Tibial nerve (tissue), 4 donors: ENCODE results near the gene SMIM23. TPM values are rescaled to one million over a fixed set of nuclear protein-coding genes. Genes with fewer than 3 reads are reported as not detected.

Source experiments
- DNase-seq, 2 donors: peaks; one replicate each; pipeline ENCODE4 v3.0.0-alpha.2; 2019; ENCODE audit warnings: low spot score in 2 of 2
- H3K27ac ChIP-seq, 4 donors: fragments of 200-600 bp; sonication (generic) in 3 of 4; one replicate each; pipeline ENCODE4 v1.5.1; 2017 to 2019; ENCODE audit warnings: mild to moderate bottlenecking in 1 of 4
- H3K27me3 ChIP-seq, 2 donors: fragments of 200-600 bp; sonication (generic) in 1 of 2; one replicate each; pipeline versions ENCODE4 v1.5.1 to v1.6.0; 2017 to 2019
- H3K36me3 ChIP-seq, 3 donors: fragments of 200-600 bp; sonication (generic); one replicate each; pipeline ENCODE4 v1.5.1; 2018 to 2019
- H3K4me1 ChIP-seq, 4 donors: fragments of 200-600 bp; sonication (generic) in 3 of 4; one replicate each; pipeline ENCODE4 v1.5.1; 2017 to 2019
- H3K4me3 ChIP-seq, 4 donors: fragments of 200-600 bp; sonication (generic) in 3 of 4; one replicate each; pipeline ENCODE4 v1.5.1; 2017 to 2019; ENCODE audit warnings: mild to moderate bottlenecking in 1 of 4, moderate library complexity in 1 of 4
- H3K9me3 ChIP-seq, 4 donors: fragments of 200-600 bp; sonication (generic) in 3 of 4; one replicate each; pipeline ENCODE4 v1.5.1; 2017 to 2019
- CTCF ChIP-seq, 5 experiments: fragments of 200-600 bp in 3 of 5; fragments of 450-650 bp in 2 of 5; sonication (generic) in 3 of 5; IDR thresholded peaks; one replicate each; pipeline ENCODE4 v1.5.1; 2016 to 2019; ENCODE audit warnings: antibody characterized with exemption in 5 of 5, mild to moderate bottlenecking in 3 of 5, moderate library complexity in 2 of 5
- EP300 ChIP-seq, 2 donors: sonication (generic); formaldehyde crosslinking; IDR thresholded peaks; one replicate each; pipeline ENCODE4 v1.6.1; 2017; ENCODE audit warnings: antibody characterized with exemption in 2 of 2, mild to moderate bottlenecking in 1 of 2
- POLR2A ChIP-seq, 2 donors: fragments of 450-650 bp; IDR thresholded peaks; one replicate each; pipeline ENCODE4 v1.6.1; 2017; ENCODE audit warnings: antibody characterized with exemption in 2 of 2, mild to moderate bottlenecking in 2 of 2, moderate library complexity in 2 of 2
- WGBS, 2 donors: methylation state at CpG; one replicate each; pipeline ENCODE4 v1.1.5; 2018; 5-methylcytosine and 5-hydroxymethylcytosine counted together
- total RNA-seq, 4 donors: library from RNA; depleted of rRNA; stranded (reverse); fragments of >200 nt; gene quantifications; one replicate each; pipeline ENCODE4 v1.1.0, GENCODE V29; 2016

SMIM23 gene
- total RNA-seq, 4 donors from 2014 or later, result not detected

DNA sequence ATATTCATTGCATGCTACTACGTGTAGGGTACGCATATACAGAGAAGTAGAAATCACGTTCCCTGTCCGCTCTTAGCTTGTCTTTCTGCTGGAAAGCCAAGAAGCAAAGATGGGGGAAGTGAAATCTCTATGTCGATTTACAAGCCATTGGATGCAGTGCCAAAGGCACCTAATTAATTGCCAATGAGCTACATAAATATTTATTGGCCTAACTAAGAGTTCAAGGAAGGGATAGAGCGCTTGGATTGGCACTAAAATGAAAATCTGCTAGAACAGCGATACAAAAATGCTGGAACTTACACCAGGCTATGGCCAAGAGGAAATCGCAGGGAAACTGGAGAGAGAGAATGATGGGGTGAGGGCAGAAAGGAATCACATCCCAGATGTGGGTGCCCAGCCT, 10.8 kb downstream of the SMIM23 start:
- Histone ChIP-seq H3K27ac (no peak overlapping the region), H3K9me3 (peaks cover 0 to 4% (median 0%) of the 10 kb centered on the region in 4 donors), H3K27me3 (no peaks in the 10 kb centered on the region), H3K4me3 (no peak overlapping the region), H3K4me1 (no peaks in the 10 kb centered on the region), H3K36me3 (no peaks in the 10 kb centered on the region)
- WGBS, 2 donors, result 88 to 91% methylated on average over 8 of the region's 8 CpGs
- DNase-seq, result no peak
- no peak for TF ChIP-seq POLR2A (IDR thresholded peaks at IDR 0.05)
- no peak for TF ChIP-seq EP300 (IDR thresholded peaks at IDR 0.05)
- no peak for TF ChIP-seq CTCF (IDR thresholded peaks at IDR 0.05)

- DNase-seq, result no peak
- no peaks in the 10 kb centered on the region for H3K9me3 ChIP-seq
- H3K27me3 ChIP-seq, result no peaks in the 10 kb centered on the region
- 83 to 88% methylated on average over 5 of the region's 5 CpGs for WGBS, 2 donors
- H3K4me1 ChIP-seq, result no peaks in the 10 kb centered on the region
- H3K36me3 ChIP-seq, result no peaks in the 10 kb centered on the region
- no peak overlapping the region for H3K27ac ChIP-seq
- H3K4me3 ChIP-seq, result no peak overlapping the region
- TF ChIP-seq POLR2A (IDR thresholded peaks at IDR 0.05) (no peak), CTCF (IDR thresholded peaks at IDR 0.05) (no peak), EP300 (IDR thresholded peaks at IDR 0.05) (no peak)
Measured at GRCh38 chr5:171797543-171797942, 11.9 kb downstream of the SMIM23 start.

DNA sequence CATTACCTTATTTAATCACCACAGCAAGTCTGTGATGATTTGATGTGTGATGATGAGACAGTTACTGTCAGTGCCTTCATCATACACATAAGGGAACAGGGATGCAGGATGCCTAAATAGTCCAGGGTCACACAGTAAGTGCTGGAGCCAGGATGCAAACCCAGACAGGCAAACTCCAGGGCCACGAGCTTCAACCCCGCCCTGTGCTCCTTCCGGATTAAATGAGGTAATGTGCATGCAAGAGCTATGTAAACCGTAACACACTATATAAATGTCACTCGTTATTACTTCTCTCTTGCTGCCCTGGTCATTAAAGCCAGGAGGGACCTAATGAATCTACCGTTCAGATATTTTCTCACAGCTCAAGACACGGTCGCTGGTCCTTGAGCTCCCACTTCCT, 12.8 kb downstream of the SMIM23 start:
- no peak for DNase-seq
- 55 to 59% methylated on average over 8 of the region's 8 CpGs for WGBS, 2 donors
- H3K4me1 ChIP-seq, result no peaks in the 10 kb centered on the region
- H3K27ac ChIP-seq, result no peak overlapping the region
- no peaks in the 10 kb centered on the region for H3K9me3 ChIP-seq
- H3K27me3 ChIP-seq, result no peaks in the 10 kb centered on the region
- H3K4me3 ChIP-seq, result no peak overlapping the region
- TF ChIP-seq CTCF (IDR thresholded peaks at IDR 0.05) (no peak), POLR2A (IDR thresholded peaks at IDR 0.05) (no peak), EP300 (IDR thresholded peaks at IDR 0.05) (no peak)
- no peaks in the 10 kb centered on the region for H3K36me3 ChIP-seq

DNA sequence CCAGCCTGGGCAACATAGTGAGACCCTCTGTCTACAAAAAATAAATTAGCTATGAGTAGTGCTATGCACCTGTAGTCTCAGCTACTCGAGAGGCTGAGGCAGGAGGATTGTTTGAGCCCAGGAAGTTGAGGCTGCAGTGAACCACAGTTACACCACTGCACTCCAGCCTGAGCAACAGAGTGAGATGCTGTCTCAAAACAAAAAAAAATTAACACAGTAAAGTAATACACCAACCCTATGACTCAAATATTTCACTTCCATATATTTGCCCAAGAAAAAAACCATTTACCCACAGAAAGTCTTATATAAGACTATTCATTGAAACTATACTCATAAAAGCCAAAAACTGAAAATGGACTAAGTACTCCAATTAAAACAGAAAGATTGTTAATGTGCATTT, 16.2 kb downstream of the SMIM23 start:
- TF ChIP-seq POLR2A (IDR thresholded peaks at IDR 0.05), result no peak
- TF ChIP-seq EP300 (IDR thresholded peaks at IDR 0.05), result no peak
- TF ChIP-seq CTCF (IDR thresholded peaks at IDR 0.05), result no peak
- Histone ChIP-seq H3K27me3 (peaks cover 0 to 6% of the 10 kb centered on the region in 2 donors), H3K4me1 (no peaks in the 10 kb centered on the region), H3K4me3 (no peak overlapping the region), H3K36me3 (no peaks in the 10 kb centered on the region), H3K9me3 (no peaks in the 10 kb centered on the region), H3K27ac (no peak overlapping the region)
- WGBS, 2 donors, result 86 to 88% methylated on average over 1 of the region's 1 CpG
- DNase-seq, result no peak

DNA sequence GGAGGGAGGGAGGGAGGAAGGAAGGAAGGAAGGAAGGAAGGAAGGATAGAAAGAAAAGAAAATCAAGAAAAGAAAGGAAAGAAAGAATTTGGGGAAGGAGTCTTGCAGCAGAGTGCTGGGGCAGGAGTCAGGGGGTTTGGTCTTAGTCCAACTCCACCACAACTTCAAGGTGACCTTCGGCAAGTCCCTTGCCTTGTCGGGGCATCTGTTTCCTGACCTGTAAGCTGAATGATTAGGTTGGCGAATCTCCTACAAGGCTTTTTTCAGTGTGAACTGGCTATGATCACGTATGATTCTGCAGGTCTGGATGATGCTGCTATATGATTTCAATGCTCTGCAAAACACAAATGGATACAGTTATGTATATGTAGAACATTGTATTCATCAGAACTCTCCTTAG, 20.1 kb downstream of the SMIM23 start:
- Histone ChIP-seq H3K36me3 (no peaks in the 10 kb centered on the region), H3K4me3 (no peak overlapping the region), H3K27ac (no peak overlapping the region), H3K27me3 (peaks cover 0 to 8% of the 10 kb centered on the region in 2 donors), H3K4me1 (no peaks in the 10 kb centered on the region), H3K9me3 (peaks cover 0 to 23% (median 0%) of the 10 kb centered on the region in 4 donors)
- DNase-seq, result no peak
- TF ChIP-seq CTCF (IDR thresholded peaks at IDR 0.05) (no peak), EP300 (IDR thresholded peaks at IDR 0.05) (no peak)
- WGBS, 2 donors, result 63% methylated on average over 4 of the region's 4 CpGs
